C1 segment of cervical spinal cord (tissue), 14 donors: Measurements from ENCODE around the gene AAMP.
A peak's percentile ranks its signal among the peaks of the same experiment; 100 is the strongest.

Experiments used
- DNase-seq, 14 donors: peaks; one replicate each; lab custom pipeline; 2025; lab: John Stamatoyannopoulos, UW

The AAMP gene

GRCh38 chr2:218294430-218295022 is 24.6 kb upstream of the AAMP start:
- no peak for DNase-seq

- no peak for DNase-seq
Measured at GRCh38 chr2:218293715-218294429, 23.9 kb upstream of the AAMP start.

DNA sequence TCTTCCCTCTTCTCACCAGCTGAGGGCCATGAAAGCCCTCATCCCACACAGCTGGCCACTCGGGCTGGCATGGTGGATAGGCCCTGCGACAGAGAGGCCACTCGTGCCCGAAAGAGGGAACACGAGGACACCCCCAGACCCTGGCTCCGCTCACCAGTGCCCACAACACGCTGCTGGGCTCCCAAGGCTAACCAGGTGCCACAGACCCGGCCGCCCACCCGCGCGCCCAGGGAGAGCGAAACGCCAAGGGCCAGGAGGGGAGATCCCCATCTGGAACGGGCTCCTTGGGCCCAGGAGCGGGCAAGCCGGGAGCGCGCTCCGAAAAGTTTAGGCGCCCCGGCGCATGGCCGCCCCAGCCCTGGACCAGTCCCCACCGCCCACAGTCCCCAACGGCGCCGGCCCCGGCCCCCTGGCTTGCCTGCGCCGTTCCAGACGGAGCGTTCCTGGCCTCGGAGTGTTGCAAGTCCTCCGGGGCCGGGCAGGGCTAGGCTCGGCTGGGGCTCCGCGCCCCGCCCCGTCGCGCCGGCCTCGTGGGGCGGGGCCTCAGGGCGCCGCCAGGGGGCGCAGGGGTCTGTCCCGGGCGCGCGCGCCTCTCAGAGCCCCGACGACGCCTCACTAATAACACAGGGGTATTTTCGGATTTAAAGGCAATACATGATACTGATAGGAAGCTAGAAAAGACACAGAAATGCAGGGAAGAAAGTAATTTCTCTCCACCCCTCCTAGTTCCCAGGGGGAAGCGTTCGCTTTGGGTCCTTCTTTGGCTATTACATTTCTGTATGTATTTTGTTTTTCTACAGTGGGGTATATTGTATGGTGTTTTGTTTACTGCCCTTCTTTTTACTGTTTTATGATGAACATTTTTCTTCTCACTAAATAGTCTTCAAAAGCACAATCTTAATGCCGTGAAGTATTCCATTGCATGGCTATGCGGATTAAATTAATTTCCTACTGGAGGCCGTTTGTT is 22.4 kb upstream of the AAMP start, which contains the start of gene TMBIM1:
TMBIM1 (minus strand) TSS at position 456 of the 967 bp plus-strand sequence. CDS start 10,362 bp downstream, outside the sequence.
- peak in 12 of 14 donors; percentile 41 to 82 (median 65) for DNase-seq

- DNase-seq: peak in 10 of 14 donors; percentile 42 to 79 (median 58)
Measured at GRCh38 chr2:218291318-218292047, 21.5 kb upstream of the AAMP start.

DNA sequence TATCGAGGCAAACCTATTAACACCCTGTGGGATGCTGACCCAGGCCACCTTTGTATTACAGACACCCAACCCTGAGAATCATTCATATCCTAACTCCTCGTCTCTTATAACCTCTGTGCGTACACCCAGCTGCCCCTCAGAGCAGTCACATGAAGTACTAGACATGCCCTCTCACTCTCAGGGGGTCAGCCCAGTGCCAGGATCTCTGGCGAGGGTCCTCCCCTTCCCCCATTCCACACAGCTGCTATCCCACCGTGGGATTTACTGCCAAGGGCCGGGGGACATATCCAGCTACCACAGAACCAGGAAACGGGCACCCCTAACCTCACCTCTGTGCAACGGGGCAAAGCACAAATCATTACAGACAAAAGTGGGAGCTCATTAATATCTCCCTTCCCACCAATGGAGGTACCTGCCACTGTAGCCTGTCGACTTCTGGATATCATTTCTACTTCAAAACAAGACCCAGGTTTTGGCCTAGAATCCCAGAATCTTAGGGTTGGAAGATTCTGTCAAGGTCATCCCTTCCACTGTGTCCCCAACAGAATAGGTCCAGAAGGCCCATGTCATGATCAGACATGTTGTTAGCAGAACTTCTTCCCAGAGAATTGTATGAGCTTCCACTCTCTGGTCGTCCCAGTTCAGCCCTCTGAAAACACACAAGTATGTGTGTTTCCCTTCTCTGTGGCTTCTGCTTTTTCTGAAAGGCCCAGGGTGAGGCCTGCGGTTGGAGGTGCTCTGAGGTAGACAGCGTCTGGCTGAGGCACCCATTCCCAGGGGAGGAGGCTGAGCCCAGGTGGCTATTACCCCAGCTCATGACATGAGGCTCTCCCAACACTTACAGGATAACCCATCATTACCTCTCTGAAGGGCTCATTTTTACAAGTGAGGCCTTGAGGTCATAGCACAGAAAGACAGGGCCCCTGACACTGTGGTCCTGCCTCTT is 20.7 kb upstream of the AAMP start:
- DNase-seq: no peak

GRCh38 chr2:218289639-218290315 is 19.8 kb upstream of the AAMP start:
- peak in 1 of 14 donors; percentile 57 for DNase-seq

DNA sequence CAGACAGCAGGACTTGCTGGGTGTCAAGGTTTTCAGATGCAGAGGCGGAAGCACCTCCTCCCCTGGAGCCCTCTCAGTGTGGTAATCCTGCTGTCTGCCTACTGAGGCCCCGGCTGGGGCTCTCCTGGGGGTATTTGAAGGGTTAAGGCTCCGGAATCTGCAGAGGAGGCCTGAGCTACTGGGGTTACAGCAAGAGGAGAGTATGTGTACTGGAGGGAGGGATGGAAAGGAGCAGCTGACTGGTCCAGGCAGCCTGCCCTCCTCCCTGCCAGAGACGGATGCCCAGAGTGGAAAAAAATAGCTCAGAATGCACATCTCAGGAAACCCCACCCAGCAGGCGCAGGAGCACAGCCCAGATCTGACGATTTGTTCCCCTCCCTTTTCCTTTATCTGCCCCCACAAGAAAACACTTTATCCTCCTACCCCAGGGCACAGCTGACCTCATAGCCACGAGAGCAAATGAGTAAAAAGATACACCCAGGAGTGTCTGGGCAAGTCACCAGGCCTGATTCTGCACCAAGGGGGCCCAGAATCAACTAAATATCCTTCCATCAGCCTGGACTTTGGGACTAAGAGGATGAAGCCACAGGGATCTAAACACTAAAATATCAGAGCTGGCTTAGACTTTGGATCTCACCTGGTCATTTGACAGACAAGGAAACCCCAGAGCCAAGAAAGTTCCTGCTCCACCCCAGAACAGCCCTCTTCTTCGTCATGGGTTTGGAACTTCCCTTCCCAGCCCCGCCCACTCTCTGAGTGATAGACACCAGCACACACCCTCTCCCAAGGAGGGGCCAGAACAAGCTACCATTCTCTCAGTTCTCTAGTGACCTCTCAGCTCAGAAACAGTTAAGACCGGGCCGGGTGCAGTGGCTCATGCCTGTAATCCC is 16.9 kb upstream of the AAMP start:
- peak; percentile 34 to 96 (median 82) for DNase-seq

- peak in 11 of 14 donors; percentile 26 to 76 (median 48) for DNase-seq
Measured at GRCh38 chr2:218285604-218286003, 15.7 kb upstream of the AAMP start.

GRCh38 chr2:218284106-218284811 is 14.3 kb upstream of the AAMP start:
- DNase-seq: peak in 2 of 14 donors; percentile 36 to 37

DNA sequence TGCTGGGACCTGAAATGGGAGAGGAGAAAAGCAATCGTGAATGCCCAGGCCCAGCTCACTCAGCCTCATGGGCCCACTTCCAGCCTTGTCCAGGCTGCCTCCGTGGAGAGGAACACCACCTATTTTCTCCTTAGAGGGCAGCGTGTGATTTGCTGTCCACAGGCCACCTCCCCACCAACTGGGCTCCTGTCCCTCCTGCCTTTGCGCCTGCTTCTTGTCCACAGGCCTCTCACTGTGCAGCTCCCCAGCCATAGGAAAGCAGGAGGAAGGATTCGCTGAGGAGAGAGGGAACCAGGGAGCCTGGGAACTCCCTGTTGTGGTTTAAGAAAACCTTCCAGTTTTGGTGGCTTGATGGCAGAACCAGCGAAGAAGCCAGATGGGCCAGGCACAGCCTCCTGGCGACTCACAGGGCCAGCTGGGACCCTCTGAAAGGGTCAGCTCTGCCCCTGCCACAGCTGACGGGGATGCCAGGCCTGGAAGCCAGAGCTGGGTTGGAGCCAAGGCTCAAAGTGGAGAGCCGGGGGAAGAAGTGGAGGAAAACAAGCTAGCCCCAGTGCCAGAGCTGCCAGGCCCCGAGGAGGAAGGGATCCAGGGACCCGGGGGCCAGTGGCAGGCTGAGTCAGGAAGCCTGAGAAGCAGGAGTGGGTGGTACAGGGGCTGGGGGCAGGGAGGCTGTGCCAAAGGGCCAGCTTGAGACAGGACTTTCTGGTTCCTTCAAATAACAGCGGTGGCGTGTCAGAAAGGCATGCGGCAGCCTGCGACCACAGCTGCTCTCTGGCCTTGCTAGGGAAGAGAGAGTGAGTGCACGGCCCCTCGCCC is 12.4 kb upstream of the AAMP start:
- DNase-seq: peak in 12 of 14 donors; percentile 18 to 78 (median 50)

DNA sequence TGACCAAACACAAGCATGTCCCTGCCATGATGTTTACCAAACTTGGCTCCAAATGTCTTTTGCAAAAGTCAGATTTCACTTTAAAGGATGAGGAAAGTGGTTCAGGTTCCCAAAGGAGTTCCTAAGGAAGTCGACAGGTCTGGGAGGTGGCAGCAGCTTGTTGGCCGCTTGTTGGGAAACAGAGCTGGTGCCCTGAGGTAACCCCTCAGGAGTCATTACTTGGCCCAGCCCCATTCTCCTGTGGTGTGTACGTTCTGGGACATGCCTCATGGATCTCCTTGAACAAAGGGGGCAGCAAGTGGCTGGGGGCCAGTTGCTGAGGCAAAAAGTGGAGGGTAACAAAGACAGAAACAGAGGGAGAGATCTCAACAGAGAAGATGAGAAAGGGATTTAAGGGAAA is 11.5 kb upstream of the AAMP start:
- peak in 2 of 14 donors; percentile 26 to 36 for DNase-seq

DNA sequence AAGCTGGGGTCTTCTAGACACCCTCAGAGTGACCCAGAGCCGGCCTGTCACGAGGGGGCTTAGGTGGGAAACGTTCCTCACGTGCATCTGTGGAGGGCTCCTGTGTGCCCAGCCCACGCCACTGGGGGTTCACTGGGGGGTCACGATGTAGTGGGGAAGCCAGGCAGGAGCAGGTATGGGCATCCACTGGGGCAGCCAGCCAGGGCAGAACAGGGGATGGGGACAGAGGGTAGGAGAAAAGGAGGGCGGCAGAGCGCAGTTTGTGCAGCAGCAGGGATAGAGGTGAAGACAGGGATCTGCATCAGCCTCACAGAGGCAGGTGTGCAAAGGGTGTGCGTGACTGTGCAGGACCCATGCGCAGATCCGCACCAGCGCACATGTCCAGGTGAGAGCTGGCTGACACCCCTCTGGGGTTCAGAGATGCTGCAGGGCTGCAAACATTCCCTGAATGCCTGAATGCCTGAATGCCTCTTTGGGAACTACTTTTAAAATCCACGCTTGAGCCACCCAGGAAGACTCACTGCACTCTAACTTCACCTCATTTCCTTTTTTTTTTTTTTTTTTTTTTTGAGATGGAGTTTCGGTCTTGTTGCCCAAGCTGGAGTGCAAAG is 10.4 kb upstream of the AAMP start:
- DNase-seq: no peak

DNA sequence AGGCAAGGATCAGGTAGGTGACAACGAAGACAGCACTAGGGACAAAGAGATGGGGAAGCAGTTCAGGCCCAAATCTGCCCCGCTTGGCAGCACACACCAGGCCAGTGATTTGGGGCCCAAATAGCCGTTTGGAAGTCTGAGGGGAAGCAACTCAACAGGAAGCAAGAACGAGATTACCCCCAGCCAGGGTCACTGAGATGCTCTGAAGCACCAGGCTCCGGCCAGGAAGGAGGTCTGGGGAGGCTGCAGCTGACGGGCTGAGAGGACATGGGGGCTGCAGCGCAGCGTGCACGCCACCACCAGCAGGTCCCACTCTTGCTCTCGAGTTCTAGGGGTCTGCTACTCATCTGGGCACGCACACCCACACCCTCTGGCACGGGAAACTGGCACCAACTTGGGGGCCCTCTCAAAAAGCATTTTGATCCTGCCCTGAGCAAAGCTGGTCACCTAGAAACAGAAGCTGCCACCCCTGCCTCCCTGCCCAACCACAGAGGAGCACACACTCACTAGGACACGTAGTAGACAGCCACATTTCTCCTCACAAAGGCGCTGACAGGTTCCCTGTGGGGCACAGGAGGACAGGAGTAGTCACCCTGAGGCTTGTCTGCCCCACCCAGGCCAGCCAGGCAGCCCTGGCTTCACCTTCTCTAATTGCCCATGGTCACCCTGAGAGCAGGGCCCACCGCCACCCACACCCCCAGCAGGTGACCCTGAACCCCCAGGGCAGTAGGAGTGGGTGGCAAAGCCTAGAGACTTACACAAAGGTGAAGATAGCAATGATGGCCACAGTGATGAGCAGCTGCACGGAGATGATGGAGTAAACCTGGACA is 8.8 kb upstream of the AAMP start:
- DNase-seq: no peak

DNA sequence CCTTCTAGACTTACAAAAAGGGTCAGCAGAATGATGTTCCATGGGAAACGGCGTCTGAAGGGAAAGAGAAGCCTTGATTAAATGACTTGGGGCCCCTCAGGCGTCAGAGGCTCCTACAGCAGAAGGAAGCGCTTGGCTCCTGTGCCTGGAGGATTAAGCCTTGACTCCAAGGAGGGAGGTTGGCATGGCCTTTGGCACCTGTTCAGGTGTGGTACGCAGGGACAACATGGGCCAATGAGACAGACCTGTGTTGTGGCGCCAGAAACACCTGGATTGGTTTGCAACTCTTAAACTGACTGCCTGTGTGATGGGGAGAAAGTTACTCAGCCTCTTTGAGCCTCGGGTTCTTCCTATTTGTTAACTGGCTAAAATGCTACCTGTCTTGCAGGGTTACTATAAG is 8.0 kb upstream of the AAMP start:
- no peak for DNase-seq

DNA sequence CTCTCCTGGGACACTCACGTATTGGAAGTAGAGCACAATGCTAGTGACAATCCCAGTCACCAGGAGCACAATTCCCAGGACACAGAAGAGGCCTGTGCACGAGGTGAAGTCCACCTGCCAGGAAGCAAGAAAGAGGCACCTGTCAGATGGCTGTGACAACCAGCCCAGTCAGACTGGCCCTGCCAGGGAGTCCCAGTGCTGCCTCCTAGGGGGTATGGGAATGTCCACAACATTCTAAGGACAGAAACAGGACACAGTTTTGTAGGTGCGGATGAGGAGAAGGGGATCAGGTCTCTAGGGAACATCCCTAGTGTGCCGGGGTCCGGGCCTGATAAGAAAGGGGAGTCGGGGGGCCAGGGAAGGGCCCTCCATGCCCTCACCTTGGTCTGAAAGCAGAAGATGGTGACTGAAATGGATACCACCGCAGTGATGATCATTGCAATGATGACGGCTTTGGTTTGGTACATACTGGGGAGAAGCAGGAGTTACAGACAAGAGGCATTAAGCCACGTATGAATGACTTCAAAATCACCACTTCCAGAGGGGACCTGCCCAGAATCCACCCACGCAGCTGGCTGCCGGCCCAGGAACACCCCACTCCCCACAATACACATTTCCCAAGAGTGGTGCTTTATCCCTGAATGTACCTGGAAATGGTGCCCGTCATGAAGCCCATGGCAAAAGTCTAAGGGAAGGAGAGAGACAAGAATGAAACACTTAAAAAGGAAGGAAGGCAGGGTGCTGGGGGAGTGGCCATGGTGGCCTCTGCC is 7.2 kb upstream of the AAMP start:
- DNase-seq: no peak
